ENCODE data around the gene PLA2G4B.

Gene PLA2G4B

DNA sequence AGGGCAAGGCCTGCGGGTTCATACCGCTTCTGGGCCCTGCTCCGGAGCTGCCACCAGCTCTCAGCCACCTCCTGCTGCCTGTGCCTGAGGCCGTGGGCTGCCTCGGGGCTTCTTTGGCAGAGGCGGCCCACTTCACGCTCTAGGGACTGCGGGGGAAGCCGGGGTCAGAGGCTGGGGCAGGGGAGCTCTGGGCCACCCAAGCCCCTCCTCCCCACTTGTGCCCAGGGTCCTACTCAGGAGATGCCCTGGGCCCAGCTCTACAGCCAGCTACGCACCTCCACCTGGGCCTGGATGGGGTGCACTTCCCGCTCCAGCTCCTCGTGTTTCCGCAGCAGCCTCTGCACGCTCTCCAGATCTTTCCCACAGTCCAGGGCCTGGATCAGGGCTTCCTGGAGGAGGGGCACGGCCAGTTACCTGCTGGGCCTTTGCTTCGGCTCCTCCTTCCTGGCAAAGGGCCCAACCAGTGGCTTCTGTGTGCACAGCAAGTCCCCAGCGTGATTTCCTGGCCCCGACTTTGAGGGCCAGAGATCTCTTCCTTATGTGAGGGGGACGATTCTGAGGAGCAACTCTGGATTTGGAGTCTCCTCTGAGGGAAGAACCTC lies 24.0 kb downstream of the PLA2G4B start:
- H3K4me3 Mint-ChIP-seq, result no peak overlapping the region
- H3K27me3 Mint-ChIP-seq, result no peaks in the 10 kb centered on the region
- no peak overlapping the region for H3K27ac Mint-ChIP-seq
- H3K9me3 Mint-ChIP-seq, result no peaks in the 10 kb centered on the region
- no peaks in the 10 kb centered on the region for H3K36me3 Mint-ChIP-seq
- peaks cover 4% of the 10 kb centered on the region for H3K4me1 Mint-ChIP-seq

DNA sequence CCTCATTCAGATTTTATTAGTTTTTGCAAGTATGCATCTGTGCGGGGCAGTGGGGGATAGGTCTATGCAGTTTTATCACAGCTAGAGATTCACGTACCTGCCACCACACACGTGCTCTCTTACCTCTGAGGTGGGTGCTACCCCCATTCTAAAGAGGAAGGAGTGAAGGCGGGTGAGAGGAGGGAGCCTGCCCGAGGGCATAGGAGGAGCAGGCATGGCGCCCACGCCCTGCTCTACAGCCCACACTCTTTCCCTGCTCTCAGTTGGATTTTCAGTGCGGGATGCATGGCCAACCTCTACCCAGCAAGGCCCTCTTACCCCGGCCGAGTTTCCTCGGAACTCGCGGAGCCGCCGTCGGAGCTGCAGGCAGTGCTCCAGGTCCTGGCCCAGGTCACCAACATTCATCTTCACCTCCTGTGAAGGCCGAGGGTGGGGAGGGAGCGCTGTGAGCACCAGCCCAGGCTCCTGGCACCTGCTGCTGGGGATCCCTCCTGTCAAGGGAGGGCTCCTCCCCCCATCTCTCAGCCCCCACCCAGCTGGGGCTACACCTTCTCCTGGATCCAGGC lies 26.9 kb downstream of the PLA2G4B start:
- H3K27ac Mint-ChIP-seq, result no peak overlapping the region
- H3K4me3 Mint-ChIP-seq, result no peak overlapping the region
- peaks cover 2% of the 10 kb centered on the region for H3K4me1 Mint-ChIP-seq
- no peaks in the 10 kb centered on the region for H3K9me3 Mint-ChIP-seq
- no peaks in the 10 kb centered on the region for H3K36me3 Mint-ChIP-seq
- no peaks in the 10 kb centered on the region for H3K27me3 Mint-ChIP-seq

DNA sequence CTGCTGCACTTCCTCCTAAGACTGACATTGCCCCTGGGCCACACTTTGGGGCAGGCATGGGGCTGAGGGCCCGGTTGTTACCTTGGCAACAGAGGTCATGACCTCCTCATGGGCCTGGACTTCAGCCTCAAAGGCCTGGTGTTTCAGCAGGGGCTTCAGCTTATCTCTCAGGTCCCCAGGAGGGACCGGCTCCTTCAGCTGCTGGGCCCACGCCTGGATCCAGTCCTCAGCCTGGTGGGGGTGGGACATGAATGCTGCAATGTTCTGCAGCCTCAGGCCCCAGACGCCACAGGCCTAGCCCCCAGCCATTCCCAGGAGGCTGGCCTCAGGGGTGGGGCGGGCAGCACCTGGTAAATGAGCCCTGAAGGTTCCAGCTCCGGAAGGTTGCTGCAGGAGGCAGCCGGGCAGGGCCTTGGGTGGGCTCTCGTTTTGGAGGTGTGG lies 27.6 kb downstream of the PLA2G4B start:
- H3K4me1 Mint-ChIP-seq, result peaks cover 9% of the 10 kb centered on the region
- H3K27ac Mint-ChIP-seq, result no peak overlapping the region
- H3K9me3 Mint-ChIP-seq, result no peaks in the 10 kb centered on the region
- H3K4me3 Mint-ChIP-seq, result no peak overlapping the region
- no peaks in the 10 kb centered on the region for H3K36me3 Mint-ChIP-seq
- no peaks in the 10 kb centered on the region for H3K27me3 Mint-ChIP-seq

DNA sequence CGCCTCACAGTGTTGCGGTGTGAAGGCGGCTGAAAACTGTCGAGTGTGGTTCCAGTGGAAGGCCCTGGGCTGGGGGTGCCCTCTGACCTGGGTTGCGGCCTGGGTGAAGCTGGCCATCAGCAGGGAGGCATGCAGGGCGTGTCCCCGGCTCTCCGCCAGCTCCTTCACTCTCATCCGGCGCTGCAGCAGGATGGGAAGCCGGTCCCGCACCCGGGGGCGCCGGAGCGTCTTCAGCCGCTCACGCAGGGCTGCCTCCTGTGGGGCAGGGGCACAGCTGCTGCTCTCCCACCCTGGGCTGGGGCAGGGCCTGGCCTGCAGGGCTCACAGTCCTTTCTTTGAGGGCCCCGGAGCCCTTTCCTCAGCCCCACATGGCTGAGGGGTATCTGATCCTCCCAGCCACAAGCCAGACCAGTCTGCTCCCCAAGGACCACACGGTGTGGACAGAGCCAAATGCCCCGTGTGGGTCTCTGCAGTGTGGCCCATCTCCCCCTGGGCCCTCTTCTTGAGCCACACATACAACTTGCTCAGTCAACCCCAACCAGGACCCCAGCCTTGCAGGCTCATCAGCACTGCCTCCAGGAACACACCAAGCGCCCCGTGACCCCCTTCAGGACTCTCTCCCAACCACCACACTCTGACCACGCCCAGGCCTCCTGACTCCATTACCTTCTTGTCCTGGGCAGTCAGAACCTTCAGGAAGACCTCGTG lies 28.4 kb downstream of the PLA2G4B start:
- Mint-ChIP-seq H3K27ac (no peak overlapping the region), H3K36me3 (no peaks in the 10 kb centered on the region), H3K4me3 (no peak overlapping the region), H3K27me3 (no peaks in the 10 kb centered on the region), H3K9me3 (no peaks in the 10 kb centered on the region), H3K4me1 (peaks cover 9% of the 10 kb centered on the region)

DNA sequence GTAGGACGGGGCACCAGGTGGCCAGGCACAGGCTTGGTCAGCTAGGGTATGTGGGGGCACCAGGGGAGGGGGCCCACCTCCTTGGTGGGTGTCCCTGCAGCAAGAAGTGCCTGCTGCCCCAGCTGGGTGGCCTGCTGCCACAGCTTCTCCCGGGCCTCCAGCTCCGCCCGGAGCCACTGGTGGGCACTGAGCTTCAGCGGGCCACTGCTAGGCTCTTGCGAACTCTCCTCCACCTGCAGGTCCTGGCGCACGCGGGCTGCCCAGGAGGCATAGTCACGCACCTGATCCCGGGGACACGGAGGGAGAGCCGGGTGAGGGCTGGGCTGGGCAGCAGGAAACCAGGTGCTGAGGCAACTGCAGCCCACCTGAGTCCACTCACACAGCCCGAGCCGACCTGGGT lies 29.7 kb downstream of the PLA2G4B start:
- no peak overlapping the region for H3K4me3 Mint-ChIP-seq
- no peak overlapping the region for H3K27ac Mint-ChIP-seq
- no peaks in the 10 kb centered on the region for H3K36me3 Mint-ChIP-seq
- peaks cover 9% of the 10 kb centered on the region for H3K4me1 Mint-ChIP-seq
- H3K9me3 Mint-ChIP-seq, result no peaks in the 10 kb centered on the region
- no peaks in the 10 kb centered on the region for H3K27me3 Mint-ChIP-seq

DNA sequence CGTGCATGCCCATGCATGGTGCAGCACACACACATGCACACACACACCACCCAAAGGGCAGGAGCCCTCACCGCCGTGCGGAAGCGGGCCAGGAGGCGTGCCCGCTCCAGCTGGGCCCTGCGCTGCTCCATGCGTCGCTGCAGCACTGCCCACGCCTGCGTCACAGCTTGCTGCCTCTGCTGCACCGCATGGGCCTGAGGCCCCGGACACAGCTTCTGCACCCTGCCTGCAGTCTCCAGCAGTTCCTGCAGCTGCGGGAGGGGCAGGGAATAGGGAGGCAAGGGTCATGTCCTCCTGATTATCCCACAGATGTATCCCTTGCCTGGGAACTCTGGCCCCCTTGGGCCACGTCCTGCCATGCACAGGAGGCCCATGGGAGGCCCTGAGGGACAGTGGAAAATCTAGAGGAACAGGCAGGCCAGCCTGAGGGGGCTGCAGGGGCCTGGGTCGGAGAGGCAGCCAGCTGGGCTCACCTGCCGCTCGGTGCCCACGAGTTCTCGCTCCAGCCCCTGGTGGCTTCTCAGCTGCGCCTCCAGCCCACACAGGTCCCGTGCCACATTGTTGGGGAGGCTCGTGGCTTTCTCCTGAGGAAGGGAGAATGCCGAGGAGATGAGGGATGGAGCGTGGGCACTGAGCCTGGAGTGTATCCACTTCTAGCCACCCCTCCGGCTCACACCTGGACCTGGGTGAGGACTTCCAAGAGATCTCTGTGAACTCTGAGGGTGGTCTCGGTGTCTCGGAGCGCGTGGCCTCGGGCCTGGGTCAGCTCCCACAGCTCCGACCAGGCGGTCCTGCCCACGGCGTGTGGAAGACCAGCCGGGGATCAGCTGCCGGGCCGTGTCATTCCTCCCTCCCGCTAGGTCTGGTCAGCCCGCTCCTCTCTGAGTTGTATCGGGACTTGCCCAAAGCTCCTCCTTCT lies 31.4 kb downstream of the PLA2G4B start:
- Mint-ChIP-seq H3K36me3 (no peaks in the 10 kb centered on the region), H3K27me3 (no peaks in the 10 kb centered on the region), H3K4me1 (peaks cover 9% of the 10 kb centered on the region), H3K4me3 (peak overlapping the region; percentile 38), H3K9me3 (no peaks in the 10 kb centered on the region), H3K27ac (no peak overlapping the region)

DNA sequence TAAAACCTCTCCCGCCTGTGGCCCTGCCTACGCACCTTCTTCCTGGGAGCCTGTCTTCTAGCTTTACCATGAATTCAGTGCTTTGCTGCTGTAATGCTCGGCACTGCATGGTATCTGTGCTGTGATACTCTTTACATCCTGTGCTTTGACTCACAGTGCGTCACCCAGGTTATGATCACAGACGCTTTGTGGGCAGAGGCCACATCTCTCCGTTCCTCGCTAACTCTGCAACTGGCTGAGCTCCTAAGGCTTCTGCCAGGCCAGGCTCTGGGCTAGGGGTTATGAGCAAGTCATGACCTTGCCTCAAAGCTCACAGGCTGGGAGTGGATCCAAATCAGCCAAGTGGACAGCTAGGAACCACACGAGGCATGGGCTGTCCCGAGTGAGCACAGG lies 32.0 kb downstream of the PLA2G4B start:
- Mint-ChIP-seq H3K36me3 (no peaks in the 10 kb centered on the region), H3K27ac (no peak overlapping the region), H3K4me1 (peaks cover 9% of the 10 kb centered on the region), H3K27me3 (no peaks in the 10 kb centered on the region), H3K4me3 (peak overlapping the region; percentile 38), H3K9me3 (no peaks in the 10 kb centered on the region)

DNA sequence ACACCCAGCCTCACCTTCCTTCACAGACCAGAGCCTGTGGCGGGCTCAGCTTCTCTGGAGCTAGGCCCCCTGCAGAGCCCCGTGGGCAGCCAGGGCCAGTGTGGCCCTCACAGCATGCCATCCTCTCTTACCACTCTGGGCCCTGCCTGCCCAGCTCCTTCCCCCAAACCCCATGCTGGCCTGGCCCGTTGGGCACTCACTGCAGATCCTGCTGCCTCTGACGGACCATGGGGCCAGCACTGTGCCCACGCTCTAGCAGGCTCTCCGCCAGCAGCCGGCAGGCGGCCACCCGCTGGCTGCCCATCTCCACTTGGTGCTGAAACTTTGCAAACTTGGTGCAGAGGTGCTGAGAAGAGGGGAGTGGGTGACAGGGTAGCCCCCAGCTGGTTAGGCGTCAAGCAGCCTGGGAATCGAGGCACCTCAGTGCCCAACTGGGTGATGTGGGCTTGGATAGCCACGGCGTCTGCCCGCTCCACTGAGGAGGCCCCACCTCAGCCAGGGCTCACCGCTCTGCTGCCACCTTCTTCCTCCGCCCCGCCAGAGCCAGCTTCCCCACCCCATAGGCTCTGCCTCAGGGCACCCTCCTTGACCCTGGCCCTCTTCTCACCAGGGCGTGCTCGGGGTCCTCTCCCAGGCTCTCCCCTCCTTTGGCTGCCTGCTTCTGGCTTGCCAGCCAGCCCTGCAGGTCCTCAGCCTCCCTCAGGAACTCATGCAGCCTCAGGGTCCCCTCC lies 32.7 kb downstream of the PLA2G4B start:
- H3K4me1 Mint-ChIP-seq, result peaks cover 9% of the 10 kb centered on the region
- H3K4me3 Mint-ChIP-seq, result no peak overlapping the region
- H3K9me3 Mint-ChIP-seq, result no peaks in the 10 kb centered on the region
- H3K36me3 Mint-ChIP-seq, result no peaks in the 10 kb centered on the region
- no peak overlapping the region for H3K27ac Mint-ChIP-seq
- no peaks in the 10 kb centered on the region for H3K27me3 Mint-ChIP-seq

DNA sequence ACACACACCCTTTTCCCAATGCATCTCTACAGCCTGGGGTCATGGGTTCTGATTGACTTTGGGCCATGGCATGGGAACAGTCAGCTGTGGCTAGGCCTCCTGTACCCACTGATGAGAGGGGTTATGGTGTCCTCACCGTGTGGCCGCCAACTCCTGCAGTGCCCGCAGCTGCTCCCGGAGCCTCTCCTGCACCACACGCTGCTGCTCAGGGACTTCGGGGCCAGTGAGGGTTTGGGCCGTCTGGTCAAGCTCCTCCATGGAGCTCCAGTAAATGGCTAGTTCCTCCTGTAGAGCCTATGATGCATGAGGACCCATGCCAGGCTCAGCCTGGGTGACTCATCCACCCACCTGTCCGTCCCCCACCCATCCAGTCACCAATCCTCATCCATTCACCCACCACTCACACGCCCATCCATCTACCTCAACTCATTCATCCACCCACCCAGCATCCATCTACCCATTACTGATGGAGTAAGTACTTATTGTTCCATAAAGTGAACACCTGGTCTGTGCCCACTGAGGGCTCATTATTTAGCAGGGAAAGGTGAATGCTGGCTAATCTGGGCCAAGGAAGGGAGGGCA lies 33.6 kb downstream of the PLA2G4B start:
- H3K36me3 Mint-ChIP-seq, result no peaks in the 10 kb centered on the region
- peaks cover 9% of the 10 kb centered on the region for H3K4me1 Mint-ChIP-seq
- no peak overlapping the region for H3K27ac Mint-ChIP-seq
- no peak overlapping the region for H3K4me3 Mint-ChIP-seq
- no peaks in the 10 kb centered on the region for H3K9me3 Mint-ChIP-seq
- H3K27me3 Mint-ChIP-seq, result no peaks in the 10 kb centered on the region

DNA sequence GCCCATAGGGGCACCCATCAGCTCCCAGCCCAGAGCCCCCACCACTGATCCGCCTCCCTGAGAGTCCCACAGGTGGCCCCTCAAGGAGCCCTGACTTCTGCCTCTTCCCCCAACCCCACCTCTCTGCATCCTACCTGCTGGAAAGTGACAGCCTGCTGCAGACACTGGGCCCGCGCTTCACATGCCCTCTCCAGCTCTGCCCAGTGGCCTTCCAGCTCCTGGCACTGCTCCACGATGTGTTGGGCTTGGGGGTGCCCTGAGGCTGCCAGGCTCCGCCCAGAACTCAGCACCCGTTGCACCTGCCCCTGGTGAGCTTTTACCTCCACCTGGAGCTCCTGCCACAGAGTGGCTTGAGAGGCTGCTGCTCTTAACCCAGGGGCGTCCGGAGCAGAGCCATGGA lies 35.1 kb downstream of the PLA2G4B start:
- peaks cover 9% of the 10 kb centered on the region for H3K4me1 Mint-ChIP-seq
- H3K36me3 Mint-ChIP-seq, result no peaks in the 10 kb centered on the region
- no peak overlapping the region for H3K27ac Mint-ChIP-seq
- no peaks in the 10 kb centered on the region for H3K9me3 Mint-ChIP-seq
- H3K4me3 Mint-ChIP-seq, result no peak overlapping the region
- H3K27me3 Mint-ChIP-seq, result no peaks in the 10 kb centered on the region

DNA sequence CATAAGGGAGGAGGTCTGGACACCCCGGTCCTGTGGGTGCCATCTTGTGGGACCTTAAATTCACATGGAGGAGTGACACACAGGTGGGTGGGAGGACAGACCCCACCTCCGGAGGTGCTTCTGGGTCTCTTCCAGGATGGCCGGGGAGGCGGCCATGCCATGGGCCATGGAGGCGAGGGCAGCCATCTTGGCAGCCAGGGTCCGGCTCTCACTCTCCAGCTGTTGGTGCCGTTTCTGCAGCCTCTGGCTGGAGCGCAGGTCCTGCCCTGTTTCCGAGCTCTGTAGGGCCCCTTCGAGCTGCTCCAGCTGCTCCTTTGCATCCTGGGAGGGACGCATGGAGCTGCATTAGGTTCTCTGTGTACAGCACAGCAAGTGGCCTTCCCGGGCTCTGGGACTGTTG lies 36.1 kb downstream of the PLA2G4B start:
- H3K36me3 Mint-ChIP-seq, result no peaks in the 10 kb centered on the region
- H3K27ac Mint-ChIP-seq, result no peak overlapping the region
- no peaks in the 10 kb centered on the region for H3K9me3 Mint-ChIP-seq
- no peaks in the 10 kb centered on the region for H3K27me3 Mint-ChIP-seq
- H3K4me3 Mint-ChIP-seq, result no peak overlapping the region
- H3K4me1 Mint-ChIP-seq, result peaks cover 9% of the 10 kb centered on the region

DNA sequence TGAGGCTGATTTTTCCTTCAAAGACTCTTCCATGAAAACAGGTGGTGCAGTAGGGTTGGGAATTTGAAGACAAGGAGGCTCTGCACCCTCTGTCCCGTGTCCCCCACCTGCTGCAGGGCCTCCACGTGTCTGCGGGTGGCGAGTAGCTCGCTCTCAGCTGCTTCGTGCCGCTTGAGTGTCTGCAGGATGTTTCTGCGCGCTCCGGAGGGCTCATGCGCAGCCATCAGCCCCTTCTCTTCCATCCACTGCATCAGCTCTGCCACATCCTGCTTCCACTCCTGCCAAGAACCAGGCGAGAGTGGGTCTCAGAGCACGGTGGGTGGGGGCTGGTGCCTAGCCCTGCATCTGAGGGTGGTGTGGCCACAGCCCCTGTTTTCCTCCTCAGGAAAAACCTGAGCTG lies 37.4 kb downstream of the PLA2G4B start:
- no peaks in the 10 kb centered on the region for H3K9me3 Mint-ChIP-seq
- H3K36me3 Mint-ChIP-seq, result no peaks in the 10 kb centered on the region
- H3K4me3 Mint-ChIP-seq, result no peak overlapping the region
- H3K27ac Mint-ChIP-seq, result no peak overlapping the region
- peaks cover 4% of the 10 kb centered on the region for H3K27me3 Mint-ChIP-seq
- H3K4me1 Mint-ChIP-seq, result peaks cover 2% of the 10 kb centered on the region

DNA sequence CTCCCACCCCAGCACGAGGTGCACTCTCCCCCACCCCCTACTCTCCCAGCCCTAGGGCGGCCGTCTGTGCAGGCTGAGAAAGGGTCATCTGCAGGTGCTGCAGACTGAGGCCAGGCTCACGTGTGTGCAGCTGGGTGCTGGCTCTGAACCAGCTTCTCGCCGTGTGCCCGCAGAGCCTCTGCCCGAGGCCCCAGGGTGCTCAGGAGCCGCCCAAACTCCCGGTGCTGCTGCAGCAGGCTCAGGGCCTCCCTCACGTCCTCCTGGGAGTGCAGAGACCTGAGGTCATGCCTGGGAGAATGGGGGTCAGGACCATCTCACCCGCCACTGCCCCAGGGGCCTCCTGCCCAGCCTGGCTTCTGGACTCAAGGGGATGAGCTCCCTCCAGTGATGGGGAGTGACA lies 38.0 kb downstream of the PLA2G4B start:
- H3K36me3 Mint-ChIP-seq, result no peaks in the 10 kb centered on the region
- no peak overlapping the region for H3K27ac Mint-ChIP-seq
- H3K4me3 Mint-ChIP-seq, result no peak overlapping the region
- no peaks in the 10 kb centered on the region for H3K9me3 Mint-ChIP-seq
- H3K27me3 Mint-ChIP-seq, result peaks cover 7% of the 10 kb centered on the region
- H3K4me1 Mint-ChIP-seq, result peaks cover 6% of the 10 kb centered on the region

DNA sequence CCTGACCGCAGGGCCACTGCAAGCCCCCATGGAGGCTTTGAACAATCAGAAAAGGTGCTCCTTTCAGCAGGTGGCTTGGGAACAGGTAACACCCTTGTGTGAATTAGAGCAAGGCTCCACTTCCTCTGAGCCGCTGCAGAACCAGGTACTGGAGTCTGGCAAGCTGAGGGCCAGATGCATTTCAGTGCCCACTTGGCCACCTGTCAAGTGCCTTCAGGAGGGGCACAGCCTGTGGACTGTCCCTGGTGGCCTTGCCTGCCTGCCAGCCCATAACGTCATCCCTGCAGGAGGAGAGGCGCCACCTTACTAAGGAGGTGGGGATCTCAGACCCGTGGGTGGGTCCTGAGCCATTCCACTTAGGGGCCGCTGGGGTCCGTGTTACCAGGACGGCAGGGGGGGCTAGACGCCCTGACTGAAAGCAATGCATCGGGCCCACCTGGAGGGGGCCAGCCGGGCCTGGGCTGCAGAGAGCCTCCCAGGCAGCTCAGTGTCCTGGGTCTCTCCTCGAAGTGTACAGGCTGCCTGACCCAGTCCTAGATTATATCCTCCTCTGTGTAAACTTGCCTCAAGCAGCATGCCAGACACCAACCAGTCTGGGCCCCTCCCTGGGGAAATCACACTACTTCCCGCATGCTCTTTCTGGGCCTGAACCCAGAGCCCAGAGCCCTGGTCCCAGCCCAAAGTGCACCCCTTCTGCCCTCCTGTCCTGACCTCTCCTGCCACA lies 39.1 kb downstream of the PLA2G4B start:
- Mint-ChIP-seq H3K4me3 (no peak overlapping the region), H3K36me3 (no peaks in the 10 kb centered on the region), H3K9me3 (no peaks in the 10 kb centered on the region), H3K4me1 (peaks cover 6% of the 10 kb centered on the region), H3K27ac (no peak overlapping the region), H3K27me3 (peaks cover 7% of the 10 kb centered on the region)
